Tibial nerve (tissue), 4 donors: ENCODE measurements around the gene PRH1. TPM values are rescaled to one million over a fixed set of nuclear protein-coding genes. Genes with fewer than 3 reads are reported as not detected.

Experiments
- DNase-seq, 2 donors: peaks; one replicate each; pipeline ENCODE4 v3.0.0-alpha.2; 2019; ENCODE audit warnings: low spot score in 2 of 2
- H3K27ac ChIP-seq, 4 donors: fragments of 200-600 bp; sonication (generic) in 3 of 4; one replicate each; pipeline ENCODE4 v1.5.1; 2017 to 2019; ENCODE audit warnings: mild to moderate bottlenecking in 1 of 4
- H3K27me3 ChIP-seq, 2 donors: fragments of 200-600 bp; sonication (generic) in 1 of 2; one replicate each; pipeline versions ENCODE4 v1.5.1 to v1.6.0; 2017 to 2019
- H3K36me3 ChIP-seq, 3 donors: fragments of 200-600 bp; sonication (generic); one replicate each; pipeline ENCODE4 v1.5.1; 2018 to 2019
- H3K4me1 ChIP-seq, 4 donors: fragments of 200-600 bp; sonication (generic) in 3 of 4; one replicate each; pipeline ENCODE4 v1.5.1; 2017 to 2019
- H3K4me3 ChIP-seq, 4 donors: fragments of 200-600 bp; sonication (generic) in 3 of 4; one replicate each; pipeline ENCODE4 v1.5.1; 2017 to 2019; ENCODE audit warnings: mild to moderate bottlenecking in 1 of 4, moderate library complexity in 1 of 4
- H3K9me3 ChIP-seq, 4 donors: fragments of 200-600 bp; sonication (generic) in 3 of 4; one replicate each; pipeline ENCODE4 v1.5.1; 2017 to 2019
- EP300 ChIP-seq, 2 donors: sonication (generic); formaldehyde crosslinking; IDR thresholded peaks; one replicate each; pipeline ENCODE4 v1.6.1; 2017; ENCODE audit warnings: antibody characterized with exemption in 2 of 2, mild to moderate bottlenecking in 1 of 2
- POLR2A ChIP-seq, 2 donors: fragments of 450-650 bp; IDR thresholded peaks; one replicate each; pipeline ENCODE4 v1.6.1; 2017; ENCODE audit warnings: antibody characterized with exemption in 2 of 2, mild to moderate bottlenecking in 2 of 2, moderate library complexity in 2 of 2
- WGBS, 2 donors: methylation state at CpG; one replicate each; pipeline ENCODE4 v1.1.5; 2018; 5-methylcytosine and 5-hydroxymethylcytosine counted together
- total RNA-seq, 4 donors: library from RNA; depleted of rRNA; stranded (reverse); fragments of >200 nt; gene quantifications; one replicate each; pipeline ENCODE4 v1.1.0, GENCODE V29; 2016
- TF ChIP-seq, protein P1 (sequence below), 5 experiments: fragments of 200-600 bp in 3 of 5; fragments of 450-650 bp in 2 of 5; sonication (generic) in 3 of 5; IDR thresholded peaks; one replicate each; pipeline ENCODE4 v1.5.1; 2016 to 2019; ENCODE audit warnings: antibody characterized with exemption in 5 of 5, mild to moderate bottlenecking in 3 of 5, moderate library complexity in 2 of 5

Gene PRH1
- total RNA-seq, 4 donors from 2014 or later: 45.1 to 54.3 (median 52.4) TPM

DNA sequence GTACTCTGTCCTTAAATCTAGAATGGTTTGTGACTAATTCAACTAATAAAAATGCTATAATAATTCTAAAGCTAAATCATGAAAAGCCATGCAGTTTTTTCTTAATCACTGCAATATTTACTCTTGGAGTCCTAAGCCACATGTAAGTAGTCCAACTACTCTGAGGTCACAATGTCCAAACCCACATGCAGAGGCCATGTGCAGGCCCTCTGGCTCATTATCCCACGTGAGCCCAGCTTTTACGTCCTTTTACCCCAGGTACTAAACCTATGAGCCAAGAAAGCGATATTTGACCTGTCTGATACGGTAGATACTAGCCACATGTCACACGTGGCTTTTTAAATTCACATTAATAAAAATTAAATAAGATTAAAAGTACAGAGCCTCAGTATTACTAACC is 12.8 kb upstream of the PRH1 start:
- peaks cover 0 to 5% (median 2%) of the 10 kb centered on the region in 4 donors for H3K9me3 ChIP-seq
- no peak overlapping the region for H3K4me3 ChIP-seq
- TF ChIP-seq, protein P1, sequence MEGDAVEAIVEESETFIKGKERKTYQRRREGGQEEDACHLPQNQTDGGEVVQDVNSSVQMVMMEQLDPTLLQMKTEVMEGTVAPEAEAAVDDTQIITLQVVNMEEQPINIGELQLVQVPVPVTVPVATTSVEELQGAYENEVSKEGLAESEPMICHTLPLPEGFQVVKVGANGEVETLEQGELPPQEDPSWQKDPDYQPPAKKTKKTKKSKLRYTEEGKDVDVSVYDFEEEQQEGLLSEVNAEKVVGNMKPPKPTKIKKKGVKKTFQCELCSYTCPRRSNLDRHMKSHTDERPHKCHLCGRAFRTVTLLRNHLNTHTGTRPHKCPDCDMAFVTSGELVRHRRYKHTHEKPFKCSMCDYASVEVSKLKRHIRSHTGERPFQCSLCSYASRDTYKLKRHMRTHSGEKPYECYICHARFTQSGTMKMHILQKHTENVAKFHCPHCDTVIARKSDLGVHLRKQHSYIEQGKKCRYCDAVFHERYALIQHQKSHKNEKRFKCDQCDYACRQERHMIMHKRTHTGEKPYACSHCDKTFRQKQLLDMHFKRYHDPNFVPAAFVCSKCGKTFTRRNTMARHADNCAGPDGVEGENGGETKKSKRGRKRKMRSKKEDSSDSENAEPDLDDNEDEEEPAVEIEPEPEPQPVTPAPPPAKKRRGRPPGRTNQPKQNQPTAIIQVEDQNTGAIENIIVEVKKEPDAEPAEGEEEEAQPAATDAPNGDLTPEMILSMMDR (IDR thresholded peaks at IDR 0.05): no peak
- TF ChIP-seq EP300 (IDR thresholded peaks at IDR 0.05) (no peak), POLR2A (IDR thresholded peaks at IDR 0.05) (no peak)
- H3K27ac ChIP-seq: no peak overlapping the region
- DNase-seq: no peak
- no peaks in the 10 kb centered on the region for H3K4me1 ChIP-seq
- H3K36me3 ChIP-seq: peaks cover 0 to 12% (median 0%) of the 10 kb centered on the region in 3 donors
- no peaks in the 10 kb centered on the region for H3K27me3 ChIP-seq
- WGBS, 2 donors: 89 to 92% methylated on average over 5 of the region's 5 CpGs

DNA sequence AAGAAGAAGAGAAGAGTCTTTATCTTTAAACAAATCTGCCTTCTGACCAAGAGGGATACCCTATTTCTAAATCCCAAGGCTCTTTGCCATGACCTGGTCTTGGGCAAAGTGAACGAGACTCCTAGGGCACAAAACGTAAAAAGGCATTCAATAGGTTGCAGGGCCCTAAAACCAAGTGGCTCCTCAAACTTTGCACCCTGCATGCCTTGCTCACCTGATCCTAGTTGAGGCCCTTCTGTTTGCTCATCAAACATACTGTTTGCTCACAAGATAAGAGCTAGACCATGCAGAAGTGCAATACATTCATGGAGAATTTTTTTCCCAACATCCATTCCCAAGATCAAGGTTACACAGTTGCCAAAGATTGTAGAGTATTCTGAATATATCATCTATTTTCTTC is 7.9 kb upstream of the PRH1 start:
- no peak for DNase-seq
- H3K4me1 ChIP-seq: no peaks in the 10 kb centered on the region
- H3K27me3 ChIP-seq: no peaks in the 10 kb centered on the region
- peaks cover 0 to 5% (median 0%) of the 10 kb centered on the region in 3 donors for H3K36me3 ChIP-seq
- no peaks in the 10 kb centered on the region for H3K9me3 ChIP-seq
- no peak overlapping the region for H3K27ac ChIP-seq
- no peak overlapping the region for H3K4me3 ChIP-seq
- TF ChIP-seq POLR2A (IDR thresholded peaks at IDR 0.05) (no peak), EP300 (IDR thresholded peaks at IDR 0.05) (no peak)
- TF ChIP-seq, protein P1 (IDR thresholded peaks at IDR 0.05): no peak
- WGBS, 2 donors: 76 to 87% methylated on average over 2 of the region's 2 CpGs

DNA sequence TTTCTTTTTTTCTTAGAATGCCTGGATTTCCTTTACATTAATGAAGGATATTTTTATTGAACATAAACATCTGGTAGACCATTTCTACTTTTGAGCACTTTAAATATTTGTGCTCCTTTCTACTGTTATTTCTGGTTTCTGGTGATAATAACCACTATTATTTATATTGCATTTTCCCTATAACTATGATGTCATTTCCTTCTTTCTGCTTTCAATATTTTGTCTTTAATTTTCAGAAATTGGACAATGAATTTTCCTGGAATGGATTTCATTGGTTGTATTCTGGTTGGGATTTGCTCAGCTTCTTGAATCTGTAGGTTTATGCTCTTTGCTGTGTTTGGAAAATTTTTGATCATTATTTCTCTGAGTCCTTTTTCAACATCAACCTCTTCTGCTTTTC is 5.2 kb upstream of the PRH1 start:
- no peak overlapping the region for H3K4me3 ChIP-seq
- H3K36me3 ChIP-seq: peaks cover 0 to 2% (median 0%) of the 10 kb centered on the region in 3 donors
- H3K9me3 ChIP-seq: no peaks in the 10 kb centered on the region
- DNase-seq: no peak
- no peaks in the 10 kb centered on the region for H3K27me3 ChIP-seq
- no peaks in the 10 kb centered on the region for H3K4me1 ChIP-seq
- H3K27ac ChIP-seq: no peak overlapping the region
- TF ChIP-seq EP300 (IDR thresholded peaks at IDR 0.05): no peak
- TF ChIP-seq, protein P1 (IDR thresholded peaks at IDR 0.05): no peak
- no peak for TF ChIP-seq POLR2A (IDR thresholded peaks at IDR 0.05)

DNA sequence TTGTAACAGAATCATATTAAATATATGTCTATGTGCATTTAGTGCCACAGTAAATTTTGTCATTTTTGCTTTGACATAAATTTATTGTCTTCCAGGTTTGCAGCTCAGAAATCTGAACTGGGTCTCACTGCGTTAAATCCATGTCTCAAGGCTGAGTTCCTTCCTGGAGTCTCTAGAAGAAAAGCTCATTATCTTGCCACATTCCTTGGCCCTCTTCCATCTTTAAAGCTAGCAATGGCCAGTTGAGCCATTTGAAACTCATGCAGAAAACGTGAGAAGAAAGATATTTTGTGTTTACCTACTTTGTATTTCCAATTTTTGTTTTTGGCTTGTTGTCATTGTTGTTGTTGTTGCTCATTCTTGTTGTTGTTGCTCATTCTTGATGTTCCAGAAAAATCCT is 10.7 kb downstream of the PRH1 start:
- no peak overlapping the region for H3K4me3 ChIP-seq
- 23 to 26% methylated on average over 2 of the region's 2 CpGs for WGBS, 2 donors

DNA sequence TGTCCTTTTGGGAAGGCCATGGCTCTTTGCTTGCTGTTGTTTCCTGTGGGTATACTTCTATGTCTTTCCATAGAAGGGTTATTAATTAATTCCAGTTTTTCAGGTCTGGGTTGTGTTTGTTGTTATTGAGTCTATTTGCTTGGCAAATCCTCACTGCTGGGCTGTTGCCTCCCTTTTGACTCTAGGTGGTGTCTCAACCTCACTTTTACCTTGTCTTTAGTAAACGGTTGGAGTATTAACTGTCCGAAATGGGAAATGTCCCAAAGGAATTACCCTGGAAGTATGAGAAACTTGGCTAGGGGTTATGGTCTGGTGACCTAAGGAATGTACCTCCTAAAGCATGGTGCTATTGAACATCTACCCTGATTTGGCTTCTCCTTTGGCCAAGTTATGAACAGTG is 16.7 kb downstream of the PRH1 start:
- H3K36me3 ChIP-seq: peaks cover 0 to 24% (median 0%) of the 10 kb centered on the region in 3 donors
- no peak for DNase-seq
- no peak overlapping the region for H3K4me3 ChIP-seq
- H3K9me3 ChIP-seq: peaks cover 0 to 15% (median 3%) of the 10 kb centered on the region in 4 donors
- no peak overlapping the region for H3K27ac ChIP-seq
- no peaks in the 10 kb centered on the region for H3K27me3 ChIP-seq
- TF ChIP-seq POLR2A (IDR thresholded peaks at IDR 0.05): no peak
- TF ChIP-seq EP300 (IDR thresholded peaks at IDR 0.05): no peak
- TF ChIP-seq, protein P1 (IDR thresholded peaks at IDR 0.05): no peak
- no peaks in the 10 kb centered on the region for H3K4me1 ChIP-seq
- WGBS, 2 donors: 74 to 84% methylated on average over 2 of the region's 2 CpGs

More for the DNA sequence above, 10.7 kb downstream of the PRH1 start:
- Histone ChIP-seq H3K9me3 (peaks cover 0 to 8% (median 0%) of the 10 kb centered on the region in 4 donors), H3K27ac (no peak overlapping the region), H3K4me1 (peaks cover 0 to 5% (median 1%) of the 10 kb centered on the region in 4 donors), H3K27me3 (no peaks in the 10 kb centered on the region), H3K36me3 (peaks cover 0 to 30% (median 0%) of the 10 kb centered on the region in 3 donors)
- TF ChIP-seq POLR2A (IDR thresholded peaks at IDR 0.05) (no peak), EP300 (IDR thresholded peaks at IDR 0.05) (no peak)
- TF ChIP-seq, protein P1 (IDR thresholded peaks at IDR 0.05): no peak
- no peak for DNase-seq
